HG03378 (cell line): ENCODE data around the gene KCNQ4.

Source experiments
- ATAC-seq: cut with Tn5 transposase; IDR thresholded peaks from one replicate; pipeline ENCODE4 v1.9.1; 2021; ENCODE audit warnings: mild to moderate bottlenecking, moderate library complexity; ENCODE audit not compliant: unreplicated experiment

KCNQ4 gene

GRCh38 chr1:40783001-40783905, at the start of gene KCNQ4:
Gene KCNQ4 (plus strand): TSS chr1:40783787. CDS start chr1:40784094, 307 bp downstream.
- ATAC-seq: no peak

GRCh38 chr1:40734882-40735628, 48.5 kb upstream of the KCNQ4 start:
- ATAC-seq: no peak

DNA sequence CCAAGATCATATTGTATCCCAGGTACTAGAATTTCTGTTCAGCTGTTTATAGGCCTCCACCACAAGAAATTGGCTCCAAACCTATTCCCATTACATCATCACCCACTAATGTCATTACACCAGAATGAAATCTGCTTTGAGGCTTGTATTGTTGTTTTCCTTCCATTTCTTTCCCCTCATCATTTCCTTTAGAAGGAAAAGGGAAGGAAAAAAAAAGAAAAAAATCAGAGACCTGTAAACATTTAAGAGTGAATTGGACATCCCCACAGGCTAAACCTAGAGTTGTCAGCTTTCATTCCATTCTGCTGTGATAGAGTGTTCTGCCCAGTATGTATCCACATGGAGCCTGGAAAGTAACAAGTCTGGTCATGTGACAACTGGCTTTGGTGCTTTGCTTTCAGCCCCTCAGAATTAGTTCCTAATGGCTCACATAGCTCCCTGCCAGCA, 47.5 kb upstream of the KCNQ4 start:
- no peak for ATAC-seq

- no peak for ATAC-seq
Measured at GRCh38 chr1:40738831-40739230, 44.8 kb upstream of the KCNQ4 start.

DNA sequence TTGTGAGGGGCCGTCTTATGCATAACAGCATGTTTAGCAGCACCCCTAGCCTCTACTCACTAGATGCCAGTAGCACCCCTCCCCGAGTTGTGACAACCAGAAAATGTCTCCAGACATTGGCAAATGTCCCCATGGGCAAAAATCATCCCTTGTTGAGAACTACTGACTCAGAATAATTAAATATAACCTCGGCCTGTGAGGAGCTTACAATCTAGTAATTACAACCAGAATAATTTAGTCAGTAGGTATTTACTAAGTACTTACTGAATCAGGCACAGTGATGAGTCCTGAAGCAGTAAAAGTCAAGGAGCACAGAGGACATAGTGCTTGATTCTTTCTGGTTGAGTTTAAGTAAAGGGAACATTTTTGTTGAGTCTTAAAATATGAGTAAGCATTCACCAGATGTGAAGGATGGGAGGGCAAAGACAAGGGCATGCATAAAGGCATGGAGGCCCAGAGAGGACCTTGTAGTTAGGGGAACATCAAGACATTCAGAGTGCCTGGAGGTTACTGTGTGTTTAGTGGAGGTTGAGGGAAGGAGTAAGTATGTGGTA, 44.1 kb upstream of the KCNQ4 start:
- no peak for ATAC-seq

DNA sequence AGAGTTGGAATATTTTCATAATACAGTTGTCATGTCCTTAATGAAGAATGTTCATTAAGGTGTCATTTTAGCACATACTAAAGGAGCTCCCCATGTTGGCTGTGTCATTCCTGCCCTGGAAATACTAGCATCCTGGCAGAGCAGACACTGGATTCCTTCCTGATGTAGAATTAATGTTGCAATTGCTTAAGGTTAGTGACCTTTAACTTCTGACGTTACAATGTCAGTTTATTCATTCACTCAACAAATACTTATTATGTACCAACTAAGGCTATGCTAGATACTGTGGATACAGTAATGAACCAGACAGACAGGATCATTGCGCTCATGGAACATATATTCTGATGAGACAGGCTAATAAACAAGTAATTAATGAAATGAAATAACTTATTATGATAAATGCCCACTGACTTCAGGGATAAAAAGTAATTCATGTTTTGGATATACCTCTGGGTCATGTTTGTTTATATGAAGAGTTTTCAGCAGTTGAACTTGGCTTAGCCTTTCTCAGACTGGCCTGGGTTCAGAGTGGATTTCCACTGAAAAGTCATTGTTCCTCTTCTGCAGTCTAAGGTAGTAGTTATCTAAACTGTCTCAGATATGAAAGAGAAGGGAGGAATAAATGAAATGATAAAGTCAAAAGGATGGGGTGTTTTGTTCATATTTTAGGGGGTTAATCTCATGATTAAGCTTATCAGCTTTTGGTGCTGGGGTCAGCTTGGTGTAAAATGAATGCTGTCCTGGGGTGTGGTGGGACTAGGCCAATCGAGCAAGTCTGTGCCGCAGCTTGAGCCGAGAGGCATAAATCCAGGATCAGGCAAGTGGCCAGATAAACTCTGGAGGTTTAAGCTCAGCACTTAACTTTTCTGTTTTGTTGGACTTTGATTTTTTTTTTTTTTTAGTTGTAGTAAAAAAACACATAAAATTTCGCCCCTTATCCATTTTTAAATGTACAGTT, 43.3 kb upstream of the KCNQ4 start:
- ATAC-seq: no peak

DNA sequence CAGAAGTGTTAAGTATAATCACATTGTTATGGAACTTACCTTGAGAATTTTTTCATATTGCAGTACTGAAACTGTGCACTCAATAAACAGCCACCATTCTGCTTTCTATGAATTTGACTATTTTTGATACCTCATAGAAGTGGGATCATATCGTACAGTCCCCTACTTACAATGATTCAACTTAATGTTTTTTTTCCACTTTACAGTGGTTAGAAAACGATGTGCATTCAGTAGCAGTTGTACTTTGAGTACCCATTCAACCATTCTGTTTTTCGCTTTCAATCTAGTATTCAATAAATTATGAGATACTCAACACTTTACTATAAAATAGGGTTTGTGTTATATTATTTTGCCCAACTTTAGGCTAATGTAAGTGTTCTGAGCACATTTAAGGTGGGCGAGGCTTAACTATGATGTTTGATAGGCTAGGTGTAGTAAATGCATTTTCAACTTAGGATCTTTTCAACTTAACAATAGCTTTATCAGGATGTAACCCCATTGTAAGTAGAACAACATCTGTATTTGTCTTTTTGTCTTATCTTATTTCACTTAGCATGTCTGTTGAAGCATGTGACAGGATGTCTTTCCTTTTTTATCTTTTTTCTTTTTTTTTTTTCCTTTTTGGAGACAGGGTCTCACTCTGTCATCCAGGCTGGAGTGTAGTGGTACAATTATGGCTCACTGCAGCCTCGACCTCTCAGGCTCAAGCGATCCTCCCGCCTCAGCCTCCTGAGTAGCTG, 42.4 kb upstream of the KCNQ4 start:
- no peak for ATAC-seq

DNA sequence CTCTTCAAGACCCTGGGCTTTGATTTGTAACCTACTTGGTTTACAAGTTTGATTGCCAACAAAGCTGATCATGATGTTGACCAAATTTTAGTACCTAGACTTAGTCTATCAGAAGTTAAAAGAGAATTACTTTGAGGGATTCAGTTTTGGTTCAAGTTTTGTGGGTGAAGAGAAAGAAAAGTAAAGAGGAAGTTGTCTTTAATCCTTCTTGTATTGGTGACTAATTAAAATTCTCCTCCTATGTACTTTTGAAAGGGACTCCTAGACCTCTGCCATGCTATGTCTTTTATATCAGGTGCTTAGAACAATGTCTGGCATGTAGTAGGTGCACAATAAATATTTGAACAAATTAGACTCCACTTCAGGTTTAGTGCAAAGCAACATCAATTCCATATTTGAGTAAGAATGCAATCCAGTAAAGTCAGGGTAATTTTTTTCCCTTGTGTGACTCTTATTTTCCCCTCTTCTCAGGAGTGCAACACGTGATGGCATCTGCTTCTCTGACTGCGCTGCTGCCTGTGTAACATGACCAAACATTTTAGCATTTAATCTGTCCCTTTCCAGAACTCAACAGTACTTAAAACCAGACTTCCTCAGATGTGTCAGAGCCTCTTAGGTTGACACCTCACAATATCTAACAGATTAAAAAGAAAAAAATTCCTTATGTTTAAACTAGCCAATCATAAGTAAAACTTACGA, 41.1 kb upstream of the KCNQ4 start:
- no peak for ATAC-seq

DNA sequence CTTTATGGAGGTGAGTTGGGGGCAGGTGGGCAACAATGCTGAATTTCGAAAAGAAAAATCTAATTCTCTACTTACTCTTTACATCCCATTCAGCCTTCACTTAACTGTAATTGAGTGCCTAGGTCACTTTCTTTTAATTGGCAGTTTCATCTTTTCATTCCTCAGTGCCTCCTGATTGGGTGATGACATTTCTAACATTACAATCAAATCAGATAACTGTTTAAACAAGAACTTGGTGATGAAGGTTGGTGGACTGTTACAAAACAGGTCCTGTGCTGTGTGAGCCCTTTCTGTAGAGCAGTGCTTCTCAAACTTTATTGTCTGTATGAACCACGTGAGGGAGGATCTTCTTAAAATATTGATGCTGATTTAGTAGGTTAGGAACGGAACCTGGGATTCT, 40.1 kb upstream of the KCNQ4 start:
- no peak for ATAC-seq

DNA sequence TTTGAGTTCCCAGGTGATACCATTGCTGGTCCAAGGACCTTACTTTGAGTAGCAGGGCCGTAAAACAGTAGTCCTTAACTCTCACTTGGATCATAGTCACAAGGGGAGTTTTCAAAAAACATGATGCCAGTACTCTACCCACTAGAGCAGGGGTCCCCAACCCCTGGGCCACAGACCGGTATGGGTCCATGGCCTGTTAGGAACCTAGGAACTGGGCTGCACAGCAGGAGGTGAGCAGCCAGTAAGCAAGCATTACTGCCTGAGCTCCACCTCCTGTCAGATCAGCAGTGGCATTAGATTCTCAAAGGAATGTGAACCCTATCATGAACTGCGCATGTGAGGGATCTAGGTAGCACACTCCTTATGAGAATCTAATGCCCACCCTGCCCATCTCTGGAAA, 39.7 kb upstream of the KCNQ4 start:
- ATAC-seq: no peak

DNA sequence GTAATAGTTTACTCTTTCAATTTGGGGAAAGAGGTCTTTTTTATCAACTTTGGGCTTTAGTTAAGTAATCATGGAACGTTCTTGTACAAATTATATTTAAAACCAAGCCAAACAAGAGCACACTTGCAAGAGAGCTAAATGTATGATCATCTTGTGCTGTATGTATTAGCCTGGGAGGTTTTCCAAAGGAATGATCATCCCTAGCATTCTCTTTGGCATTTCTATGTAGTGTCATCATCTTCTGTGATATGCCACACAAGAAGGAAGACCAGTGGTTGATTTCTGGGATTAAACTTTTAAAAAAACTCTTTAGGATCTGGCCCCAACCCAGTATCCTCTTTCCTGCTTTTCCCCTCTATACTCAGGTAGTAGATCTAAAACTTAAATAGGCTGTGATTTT, 38.4 kb upstream of the KCNQ4 start:
- no peak for ATAC-seq

DNA sequence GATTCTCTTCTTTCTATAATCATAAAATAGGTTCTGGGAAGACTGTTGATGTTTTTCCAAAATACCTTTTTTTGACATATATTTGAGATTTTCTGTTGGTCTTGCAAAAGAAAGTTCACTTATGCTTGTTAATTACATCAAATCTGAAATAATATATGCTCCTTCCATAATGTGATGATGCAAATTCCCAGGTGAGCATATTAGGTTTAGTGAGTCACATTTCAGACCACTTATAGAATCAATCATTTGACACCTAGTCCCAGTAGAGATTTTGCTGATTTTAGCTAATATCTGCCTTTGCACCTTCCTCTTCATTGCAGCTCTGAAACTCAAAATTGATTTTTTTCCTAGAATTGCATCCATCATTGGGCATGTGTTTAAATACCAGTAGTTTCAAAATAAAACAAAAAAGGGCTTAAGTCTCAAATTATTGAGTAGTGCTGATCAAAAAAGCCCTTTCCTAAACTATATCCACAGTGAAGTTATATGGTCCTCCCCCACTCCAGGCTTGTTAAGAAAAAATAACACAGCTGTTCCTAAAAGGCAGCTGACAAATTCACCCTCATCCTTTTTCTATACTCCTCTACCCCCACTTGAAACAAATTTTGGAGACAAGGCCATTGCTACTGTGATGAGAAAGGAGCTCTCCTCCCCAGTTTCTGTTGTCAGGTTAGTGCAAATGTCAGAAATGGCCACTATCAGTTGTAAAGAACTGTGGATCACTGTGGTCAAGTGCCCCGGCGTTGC, 37.1 kb upstream of the KCNQ4 start:
- no peak for ATAC-seq

DNA sequence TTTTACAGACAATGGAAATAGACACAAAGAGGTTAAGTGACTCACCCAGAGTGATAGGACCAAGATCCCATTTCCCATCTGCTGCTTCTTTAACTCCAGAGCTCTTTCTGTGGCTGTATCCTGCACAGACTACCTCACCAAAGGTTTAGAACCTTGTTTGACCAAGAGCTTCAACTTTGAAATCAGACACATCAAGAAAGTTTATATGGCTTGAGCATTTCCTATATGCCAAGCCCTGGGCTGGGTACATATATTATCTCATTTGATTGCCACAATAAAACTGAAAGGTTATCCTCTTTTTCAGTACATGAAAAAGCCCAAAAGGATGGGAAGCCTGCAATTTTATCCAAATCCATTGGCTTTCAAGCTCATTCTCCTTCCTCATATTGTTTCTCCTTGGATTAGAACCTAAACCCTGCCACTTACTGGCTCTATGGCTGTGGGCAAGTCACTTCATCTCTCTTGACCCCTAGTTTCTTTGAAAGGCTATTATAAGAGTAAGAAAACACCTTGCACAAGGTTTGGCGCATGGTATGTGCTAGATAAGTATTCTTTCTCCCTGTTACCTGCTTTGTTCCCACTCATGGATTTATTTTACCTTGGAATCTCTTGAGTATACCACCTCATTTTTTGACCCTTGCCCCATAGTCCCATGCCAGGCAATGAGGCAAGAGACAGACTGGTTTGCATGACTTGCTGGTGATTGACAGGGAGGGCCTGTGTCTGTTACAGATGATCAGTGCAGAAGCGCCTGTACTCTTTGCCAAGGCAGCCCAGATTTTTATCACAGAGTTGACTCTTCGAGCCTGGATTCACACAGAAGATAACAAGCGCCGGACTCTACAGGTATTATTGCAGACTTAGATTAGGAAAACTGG, 34.5 kb upstream of the KCNQ4 start:
- no peak for ATAC-seq

GRCh38 chr1:40749817-40750216, 33.8 kb upstream of the KCNQ4 start:
- ATAC-seq: no peak

- ATAC-seq: no peak
Measured at GRCh38 chr1:40750451-40750908, 33.1 kb upstream of the KCNQ4 start.

DNA sequence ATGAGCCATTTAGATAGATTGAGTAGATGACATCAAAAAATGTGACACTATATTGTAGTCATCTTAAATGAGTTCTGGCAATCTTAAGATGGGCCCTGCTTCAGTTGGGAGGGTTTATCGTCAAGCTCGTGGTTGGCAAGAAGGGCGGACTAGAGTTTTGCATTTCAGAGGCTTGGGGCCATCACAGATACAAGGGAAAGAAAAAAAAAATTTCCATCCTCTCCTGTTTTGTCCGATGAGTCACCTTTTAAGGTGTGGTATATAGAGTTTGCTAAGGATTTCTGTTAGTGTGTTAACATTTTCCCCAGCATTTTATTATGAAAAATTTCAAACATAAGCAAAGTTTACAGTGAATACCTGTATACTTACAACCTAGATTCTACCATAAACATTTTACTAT, 31.8 kb upstream of the KCNQ4 start:
- ATAC-seq: no peak

DNA sequence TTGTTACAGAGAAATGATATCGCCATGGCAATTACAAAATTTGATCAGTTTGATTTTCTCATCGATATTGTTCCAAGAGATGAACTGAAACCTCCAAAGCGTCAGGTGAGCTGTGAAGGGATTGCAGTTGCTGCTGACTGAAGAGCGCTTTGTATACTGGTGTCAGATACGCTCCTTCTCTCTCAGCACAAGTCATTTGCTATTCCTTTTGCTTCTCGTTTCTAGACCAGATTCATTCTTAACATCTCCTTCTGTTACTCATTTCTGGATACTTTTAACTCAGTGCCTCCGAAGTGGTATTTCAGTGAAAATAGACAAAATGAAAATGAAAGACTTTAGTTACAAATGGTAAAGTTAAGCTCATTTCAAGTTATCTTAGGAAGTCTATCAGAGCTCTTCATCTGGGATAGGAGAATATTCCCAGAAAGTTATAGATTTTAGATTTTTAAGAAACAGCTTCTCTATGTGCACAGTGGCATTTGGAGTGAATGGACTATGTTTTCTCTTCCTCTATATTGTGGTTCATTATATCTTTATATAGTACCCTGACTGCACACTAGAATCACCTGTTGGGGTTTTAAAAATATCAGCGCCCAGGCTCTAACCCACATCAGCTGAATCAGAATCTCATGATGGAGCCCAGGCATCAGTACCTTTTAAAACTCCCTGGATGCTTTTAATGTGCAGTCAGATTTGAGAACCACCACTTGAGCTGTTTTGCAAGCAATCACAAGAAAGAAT, 30.3 kb upstream of the KCNQ4 start:
- ATAC-seq: no peak
